ENCODE data around the gene SCN1B. TPM values are rescaled to one million over a fixed set of nuclear protein-coding genes. Genes with fewer than 3 reads are reported as not detected.

Gene SCN1B
- total and polyA plus RNA-seq, 8 donors = 2.9 to 15.1 (median 5.7) TPM

DNA sequence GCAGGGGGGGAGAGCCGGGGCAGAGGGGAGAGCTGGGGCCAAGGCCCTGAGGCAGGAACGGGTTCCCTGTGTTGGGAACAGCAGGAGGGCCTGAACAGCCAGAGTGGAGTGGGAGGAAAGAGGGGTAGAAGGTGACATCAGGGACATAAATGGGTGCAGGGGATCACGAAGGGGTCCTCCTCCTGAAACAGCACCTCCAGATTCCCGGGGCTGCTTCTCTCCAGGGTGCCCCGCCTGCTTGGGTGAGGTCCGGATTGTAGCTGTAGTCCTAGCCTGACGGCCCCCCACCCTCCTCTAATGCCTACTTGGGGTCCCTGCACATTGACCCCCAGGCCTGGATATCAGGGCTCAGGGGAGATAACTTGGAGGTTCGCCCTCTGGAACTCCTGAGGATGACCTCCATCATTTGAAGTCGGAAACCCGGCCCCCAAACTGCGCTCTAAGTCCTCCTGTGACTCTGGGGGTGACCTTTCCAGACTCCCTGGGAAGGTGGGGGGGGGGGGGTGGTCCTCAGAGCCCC, 473 bp upstream of the SCN1B start:
- FAIRE-seq = no peak
- Histone ChIP-seq H3K4me3 (peak overlapping the region in 2 of 4 donors; percentile 35 to 44), H3K27me3 (no peaks in the 10 kb centered on the region), H3K36me3 (peaks cover 0 to 3% (median 0%) of the 10 kb centered on the region in 3 donors), H3K9me3 (no peaks in the 10 kb centered on the region), H3K27ac (no peak overlapping the region), H3K4me1 (peaks cover 0 to 4% (median 0%) of the 10 kb centered on the region in 3 donors)
- peak in 1 of 6 donors; percentile 33 for DNase-seq
- intact Hi-C loops (cut with DNase I) = no loop called here
- no peak for TF ChIP-seq CTCF (IDR thresholded peaks at IDR 0.05)
- 16 to 24% methylated on average over 11 of the region's 11 CpGs for WGBS, 2 donors
- ATAC-seq = peak; percentile 2 to 22 (median 12)

DNA sequence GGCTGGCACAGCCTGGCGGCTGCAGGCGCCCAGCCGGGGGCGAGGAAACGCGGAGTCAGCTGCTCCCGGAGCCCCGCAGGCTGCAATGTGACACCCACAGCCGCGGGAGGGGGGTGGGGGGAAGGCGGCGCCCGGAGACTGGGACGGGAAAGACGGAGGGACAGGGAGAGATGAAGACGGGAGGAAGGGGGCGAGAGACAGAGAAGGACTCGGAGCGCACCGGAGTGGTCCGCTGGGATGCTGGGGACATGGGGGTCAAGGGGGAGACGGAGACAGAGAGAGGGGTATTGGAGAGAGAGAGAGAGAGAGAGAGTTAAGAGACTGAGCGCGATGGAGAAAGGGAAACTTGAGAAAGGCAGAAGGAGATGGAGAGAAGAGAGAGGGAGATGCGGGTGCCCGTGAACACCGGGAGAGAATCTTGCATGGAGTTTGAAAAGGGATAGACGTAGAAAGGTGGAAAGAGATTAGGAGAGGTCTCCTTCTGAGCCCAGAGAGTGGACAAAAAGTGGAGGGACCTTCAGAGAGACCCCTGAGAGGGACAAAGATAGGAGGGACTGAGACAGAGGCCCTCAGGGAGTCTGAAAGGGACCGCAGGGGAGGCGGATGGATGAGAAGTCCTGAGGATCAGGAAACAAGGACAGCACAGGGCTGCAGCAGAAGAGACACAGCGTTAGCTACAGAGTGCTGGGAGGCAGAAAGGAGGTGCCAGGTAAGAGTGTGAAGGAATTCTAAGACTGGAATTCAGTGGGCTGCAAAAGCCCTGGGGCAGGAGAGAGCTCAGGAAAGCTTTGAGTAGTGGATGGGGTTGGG, 1.0 kb downstream of the SCN1B start:
- intact Hi-C loops (cut with DNase I) = no loop called here
- WGBS, 2 donors = 14% methylated on average over 31 of the region's 31 CpGs
- peak in 2 of 4 donors; percentile 4 to 13 for ATAC-seq

DNA sequence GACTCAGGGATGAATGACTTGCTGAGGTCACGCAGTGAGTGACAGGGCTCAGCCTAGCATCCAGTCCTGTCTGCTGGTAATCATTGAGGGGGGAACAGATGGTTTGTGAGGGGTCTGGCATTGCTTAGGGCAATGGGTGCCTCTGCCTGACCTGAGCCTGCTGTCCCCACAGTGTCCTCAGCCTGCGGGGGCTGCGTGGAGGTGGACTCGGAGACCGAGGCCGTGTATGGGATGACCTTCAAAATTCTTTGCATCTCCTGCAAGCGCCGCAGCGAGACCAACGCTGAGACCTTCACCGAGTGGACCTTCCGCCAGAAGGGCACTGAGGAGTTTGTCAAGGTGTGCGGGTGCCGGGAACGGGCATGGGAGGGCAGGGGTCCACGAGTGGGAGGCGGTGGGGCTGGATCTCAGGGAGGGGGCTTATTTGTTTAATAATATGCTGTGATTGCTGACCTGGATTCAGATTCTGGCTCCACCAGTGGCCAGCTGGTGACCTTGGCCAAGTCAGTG, 2.1 kb downstream of the SCN1B start:
- Histone ChIP-seq H3K4me3 (no peak overlapping the region), H3K4me1 (peaks cover 0 to 4% (median 0%) of the 10 kb centered on the region in 3 donors), H3K36me3 (no peaks in the 10 kb centered on the region), H3K27ac (no peak overlapping the region), H3K27me3 (no peaks in the 10 kb centered on the region), H3K9me3 (no peaks in the 10 kb centered on the region)
- no peak for TF ChIP-seq CTCF (IDR thresholded peaks at IDR 0.05)
- intact Hi-C loops (cut with DNase I) = no loop called here
- FAIRE-seq (no peak), ATAC-seq (no peak), DNase-seq (no peak)
- WGBS, 2 donors = 86 to 90% methylated on average over 17 of the region's 17 CpGs

More for the DNA sequence above, 1.0 kb downstream of the SCN1B start:
- H3K4me3 ChIP-seq = peak overlapping the region in 3 of 4 donors; percentile 18 to 44 (median 35)
- H3K9me3 ChIP-seq = no peaks in the 10 kb centered on the region
- H3K27me3 ChIP-seq = no peaks in the 10 kb centered on the region
- FAIRE-seq (no peak), DNase-seq (peak in 1 of 6 donors; percentile 53)
- peaks cover 0 to 4% (median 0%) of the 10 kb centered on the region in 3 donors for H3K4me1 ChIP-seq
- no peak for TF ChIP-seq CTCF (IDR thresholded peaks at IDR 0.05)
- H3K27ac ChIP-seq = no peak overlapping the region
- H3K36me3 ChIP-seq = no peaks in the 10 kb centered on the region

DNA sequence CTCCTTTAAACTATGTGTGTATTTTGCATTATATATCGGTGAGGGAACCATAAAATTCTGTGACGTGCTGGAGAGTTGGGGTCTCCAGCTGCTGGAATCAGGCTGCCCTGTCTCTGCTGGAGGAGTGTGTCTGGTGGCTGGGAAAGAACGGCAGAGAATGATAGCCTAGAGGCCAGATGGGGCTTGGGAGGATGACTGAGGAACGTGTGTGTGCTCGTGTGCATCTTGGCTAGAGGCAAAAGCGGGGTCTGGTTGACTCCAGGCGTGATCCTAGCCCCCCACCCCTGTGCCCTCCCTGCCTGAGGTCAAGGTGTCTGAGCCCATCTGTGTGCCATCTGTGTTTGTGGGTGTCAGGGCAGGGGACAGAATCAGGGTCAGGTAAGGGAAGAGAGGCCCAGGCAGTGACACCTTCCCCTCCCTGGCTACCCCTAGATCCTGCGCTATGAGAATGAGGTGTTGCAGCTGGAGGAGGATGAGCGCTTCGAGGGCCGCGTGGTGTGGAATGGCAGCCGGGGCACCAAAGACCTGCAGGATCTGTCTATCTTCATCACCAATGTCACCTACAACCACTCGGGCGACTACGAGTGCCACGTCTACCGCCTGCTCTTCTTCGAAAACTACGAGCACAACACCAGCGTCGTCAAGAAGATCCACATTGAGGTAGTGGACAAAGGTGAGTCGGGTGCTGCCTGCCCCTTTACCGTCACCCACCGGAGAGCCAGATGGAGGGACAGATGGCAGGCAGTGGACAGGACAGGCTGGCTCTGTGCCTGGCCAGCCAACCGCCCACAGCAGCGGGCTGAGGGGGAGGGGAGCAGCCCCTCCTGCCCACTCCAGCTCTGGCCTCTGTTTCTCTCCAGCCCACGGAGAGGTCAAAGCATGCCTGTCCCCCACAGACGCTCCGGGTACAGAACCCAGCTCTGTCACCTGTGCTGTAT, 3.1 kb downstream of the SCN1B start:
- H3K27ac ChIP-seq = no peak overlapping the region
- H3K4me3 ChIP-seq = no peak overlapping the region
- DNase-seq (no peak), ATAC-seq (no peak), FAIRE-seq (no peak)
- TF ChIP-seq CTCF (IDR thresholded peaks at IDR 0.05) = no peak
- intact Hi-C loops (cut with DNase I) = no loop called here
- H3K36me3 ChIP-seq = no peaks in the 10 kb centered on the region
- H3K4me1 ChIP-seq = peaks cover 0 to 4% (median 0%) of the 10 kb centered on the region in 3 donors
- no peaks in the 10 kb centered on the region for H3K27me3 ChIP-seq
- WGBS, 2 donors = 81 to 87% methylated on average over 30 of the region's 30 CpGs
- no peaks in the 10 kb centered on the region for H3K9me3 ChIP-seq
